Measurements from ENCODE around the gene KRTCAP3. TPM values are rescaled to one million over a fixed set of nuclear protein-coding genes. Genes with fewer than 3 reads are reported as not detected.

The KRTCAP3 gene
- total and polyA plus RNA-seq, 9 of the 15 experiments (the other 6 are each of a cell fraction or from before 2014, with no cell fraction given), result 0.24 to 1.4 (median 0.73) TPM

- TF ChIP-seq CREB5 (CRISPR knock-in tag; IDR thresholded peaks at IDR 0.05) (no peak), ETV1 (tag; conservative IDR thresholded peaks at IDR 0.05; ENCODE audit: low read depth) (no peak), MGA (IDR thresholded peaks at IDR 0.05) (no peak), SRSF9 (IDR thresholded peaks at IDR 0.05; ENCODE audit: borderline replicate concordance, low read depth, low read length) (no peak), ATF4 (CRISPR knock-in tag; IDR thresholded peaks at IDR 0.05) (no peak), GATAD2A (IDR thresholded peaks at IDR 0.05) (no peak), RBM15 (IDR thresholded peaks at IDR 0.05; ENCODE audit: insufficient read depth, low read length) (no peak), KAT7 (CRISPR knock-in tag; IDR thresholded peaks at IDR 0.05; ENCODE audit: borderline replicate concordance) (no peak; the same call in 1 of the 2 replicates), ELF4 (CRISPR knock-in tag; IDR thresholded peaks at IDR 0.05) (peak; percentile 63; the same call in 1 of the 2 replicates), NR3C1 (CRISPR knock-in tag; IDR thresholded peaks at IDR 0.05) (no peak)
These were observed 47.6 kb downstream of the KRTCAP3 start, which contains the start of gene IFT172 (continued) for GRCh38 chr2:27489498-27490397.
